ENCODE data around the gene SYNJ1.
"Not testable (repeated sequence)": the region's sequence is repeated elsewhere in the genome, so short reads cannot be mapped to it uniquely, and the experiment has no call there.

SYNJ1 gene

GRCh38 chr21:32736083-32736482 is 8.3 kb upstream of the SYNJ1 start:
- not testable (repeated sequence) for FAIRE-seq

GRCh38 chr21:32735524-32735923 is 7.7 kb upstream of the SYNJ1 start:
- DNase-seq (ENCODE audit: extremely low spot score, insufficient read length, low read depth) (no peak), FAIRE-seq (no peak)

More at GRCh38 chr21:32736083-32736482, 8.3 kb upstream of the SYNJ1 start:
- DNase-seq (ENCODE audit: extremely low spot score, insufficient read length, low read depth) = not testable (repeated sequence)

GRCh38 chr21:32733990-32734613 is 6.3 kb upstream of the SYNJ1 start:
- no peak for FAIRE-seq
- DNase-seq (ENCODE audit: extremely low spot score, insufficient read length, low read depth) = no peak

- FAIRE-seq = no peak
Measured at GRCh38 chr21:32733356-32733755, 5.5 kb upstream of the SYNJ1 start.

GRCh38 chr21:32732544-32732943 is 4.7 kb upstream of the SYNJ1 start:
- FAIRE-seq (no peak), DNase-seq (ENCODE audit: extremely low spot score, insufficient read length, low read depth) (no peak)

More at GRCh38 chr21:32733356-32733755, 5.5 kb upstream of the SYNJ1 start:
- DNase-seq (ENCODE audit: extremely low spot score, insufficient read length, low read depth) = no peak

- FAIRE-seq = no peak
- DNase-seq (ENCODE audit: extremely low spot score, insufficient read length, low read depth) = no peak
Measured at GRCh38 chr21:32728848-32729247, 1.0 kb upstream of the SYNJ1 start.

- DNase-seq (ENCODE audit: extremely low spot score, insufficient read length, low read depth) = no peak
- FAIRE-seq = no peak
Measured at GRCh38 chr21:32728456-32728839, 635 bp upstream of the SYNJ1 start.

- FAIRE-seq = no peak
Measured at GRCh38 chr21:32726839-32727686, 750 bp downstream of the SYNJ1 start.

GRCh38 chr21:32719085-32719484 is 8.7 kb downstream of the SYNJ1 start:
- FAIRE-seq = no peak

More at GRCh38 chr21:32726839-32727686, 750 bp downstream of the SYNJ1 start:
- peak; percentile 2 for DNase-seq (ENCODE audit: extremely low spot score, insufficient read length, low read depth)

GRCh38 chr21:32717851-32718316 is 9.9 kb downstream of the SYNJ1 start:
- DNase-seq (ENCODE audit: extremely low spot score, insufficient read length, low read depth) = no peak
- no peak for FAIRE-seq

More at GRCh38 chr21:32719085-32719484, 8.7 kb downstream of the SYNJ1 start:
- no peak for DNase-seq (ENCODE audit: extremely low spot score, insufficient read length, low read depth)

- FAIRE-seq (no peak), DNase-seq (ENCODE audit: extremely low spot score, insufficient read length, low read depth) (no peak)
Measured at GRCh38 chr21:32716486-32716885, 11.3 kb downstream of the SYNJ1 start.

GRCh38 chr21:32713726-32714125 is 14.1 kb downstream of the SYNJ1 start:
- FAIRE-seq = no peak
- no peak for DNase-seq (ENCODE audit: extremely low spot score, insufficient read length, low read depth)

- DNase-seq (ENCODE audit: extremely low spot score, insufficient read length, low read depth) (no peak), FAIRE-seq (no peak)
Measured at GRCh38 chr21:32712641-32713040, 15.2 kb downstream of the SYNJ1 start.

GRCh38 chr21:32712043-32712442 is 15.8 kb downstream of the SYNJ1 start:
- FAIRE-seq (peak; percentile 97), DNase-seq (ENCODE audit: extremely low spot score, insufficient read length, low read depth) (peak; percentile 49)

- no peak for DNase-seq (ENCODE audit: extremely low spot score, insufficient read length, low read depth)
- no peak for FAIRE-seq
Measured at GRCh38 chr21:32710987-32711386, 16.8 kb downstream of the SYNJ1 start.

GRCh38 chr21:32710069-32710784 is 17.6 kb downstream of the SYNJ1 start:
- FAIRE-seq = no peak

GRCh38 chr21:32708069-32708468 is 19.7 kb downstream of the SYNJ1 start:
- DNase-seq (ENCODE audit: extremely low spot score, insufficient read length, low read depth) = no peak
- no peak for FAIRE-seq

More at GRCh38 chr21:32710069-32710784, 17.6 kb downstream of the SYNJ1 start:
- no peak for DNase-seq (ENCODE audit: extremely low spot score, insufficient read length, low read depth)

GRCh38 chr21:32705901-32706300 is 21.9 kb downstream of the SYNJ1 start:
- FAIRE-seq (no peak), DNase-seq (ENCODE audit: extremely low spot score, insufficient read length, low read depth) (no peak)

GRCh38 chr21:32705139-32705538 is 22.7 kb downstream of the SYNJ1 start:
- no peak for DNase-seq (ENCODE audit: extremely low spot score, insufficient read length, low read depth)
- FAIRE-seq = no peak

- no peak for FAIRE-seq
- DNase-seq (ENCODE audit: extremely low spot score, insufficient read length, low read depth) = no peak
Measured at GRCh38 chr21:32702702-32703101, 25.1 kb downstream of the SYNJ1 start.

Measured in GM18507 (cell line).